GM19372 (cell line): Measurements from ENCODE around the gene INSRR.

ENCODE experiments used
- ATAC-seq: cut with Tn5 transposase; IDR thresholded peaks from one replicate; pipeline ENCODE4 v1.9.1; 2021; ENCODE audit warnings: mild to moderate bottlenecking, low read depth, moderate library complexity; ENCODE audit not compliant: unreplicated experiment

The INSRR gene

DNA sequence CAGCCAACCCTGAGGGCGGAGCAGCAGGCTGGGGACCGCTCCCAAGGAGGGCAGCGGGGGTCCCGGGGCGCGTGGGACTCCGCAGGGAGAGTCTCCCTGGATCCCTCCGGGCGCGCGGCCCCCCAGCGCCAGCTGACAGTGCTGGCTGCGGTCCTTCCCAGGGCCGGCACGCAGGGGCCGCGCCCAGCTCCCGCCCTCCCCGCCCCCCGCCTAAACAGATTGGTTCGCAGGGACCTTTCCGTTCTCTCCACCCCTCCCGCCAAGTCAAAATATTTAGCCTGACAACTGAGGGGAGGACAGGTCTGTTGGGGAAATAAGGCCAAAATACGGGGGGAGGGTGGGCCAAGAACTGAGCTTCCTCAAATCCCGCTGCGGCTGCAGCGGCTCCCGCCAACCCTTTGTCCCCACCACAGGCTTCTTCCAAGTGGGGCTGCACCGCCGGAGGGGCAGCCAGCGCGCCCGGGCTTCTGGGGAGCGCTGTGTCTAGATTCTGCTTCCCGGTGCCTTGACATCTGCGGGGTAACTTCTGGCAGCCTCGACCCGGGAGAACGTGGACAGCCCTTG lies at the start of gene INSRR:
TSS of gene INSRR (minus strand) at position 159 of the 564 bp plus-strand sequence. CDS start 496 bp downstream, outside the sequence.
- no peak for ATAC-seq

DNA sequence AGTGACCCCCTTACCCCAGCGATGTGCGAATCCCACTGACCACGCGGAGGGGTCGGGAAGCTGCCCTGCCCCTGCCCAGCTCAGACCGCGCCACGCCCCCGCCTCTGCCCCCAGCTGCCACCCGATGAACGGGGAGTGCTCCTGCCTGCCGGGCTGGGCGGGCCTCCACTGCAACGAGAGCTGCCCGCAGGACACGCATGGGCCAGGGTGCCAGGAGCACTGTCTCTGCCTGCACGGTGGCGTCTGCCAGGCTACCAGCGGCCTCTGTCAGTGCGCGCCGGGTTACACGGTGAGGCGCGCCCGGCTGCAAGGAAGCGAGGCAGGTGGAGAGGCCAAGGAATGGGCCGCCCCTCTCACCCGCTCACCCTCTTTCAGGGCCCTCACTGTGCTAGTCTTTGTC lies 49.6 kb upstream of the INSRR start:
- ATAC-seq, result no peak

DNA sequence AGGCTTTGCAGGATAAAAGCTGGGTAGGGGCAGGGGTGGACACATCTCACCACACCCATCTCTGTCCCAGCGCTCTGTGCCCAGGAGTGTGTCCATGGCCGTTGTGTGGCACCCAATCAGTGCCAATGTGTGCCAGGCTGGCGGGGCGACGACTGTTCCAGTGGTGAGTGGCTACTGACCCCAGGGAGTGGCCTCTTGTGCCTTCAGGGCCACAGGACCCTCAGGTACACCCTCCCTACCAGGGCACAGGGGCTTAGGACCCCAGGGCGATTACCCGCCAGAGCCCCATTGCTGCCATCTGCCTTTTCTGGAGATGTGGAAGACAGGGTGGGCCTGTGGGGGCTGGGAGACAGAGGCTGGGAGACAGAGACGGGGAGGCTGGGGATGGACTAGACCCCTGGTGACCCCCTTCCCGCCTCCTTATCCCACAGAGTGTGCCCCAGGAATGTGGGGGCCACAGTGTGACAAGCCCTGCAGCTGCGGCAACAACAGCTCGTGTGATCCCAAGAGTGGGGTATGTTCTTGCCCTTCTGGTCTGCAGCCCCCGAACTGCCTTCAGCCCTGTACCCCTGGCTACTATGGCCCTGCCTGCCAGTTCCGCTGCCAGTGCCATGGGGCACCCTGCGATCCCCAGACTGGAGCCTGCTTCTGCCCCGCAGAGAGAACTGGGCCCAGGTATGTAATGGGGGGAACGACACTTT lies 47.4 kb upstream of the INSRR start:
- no peak for ATAC-seq

DNA sequence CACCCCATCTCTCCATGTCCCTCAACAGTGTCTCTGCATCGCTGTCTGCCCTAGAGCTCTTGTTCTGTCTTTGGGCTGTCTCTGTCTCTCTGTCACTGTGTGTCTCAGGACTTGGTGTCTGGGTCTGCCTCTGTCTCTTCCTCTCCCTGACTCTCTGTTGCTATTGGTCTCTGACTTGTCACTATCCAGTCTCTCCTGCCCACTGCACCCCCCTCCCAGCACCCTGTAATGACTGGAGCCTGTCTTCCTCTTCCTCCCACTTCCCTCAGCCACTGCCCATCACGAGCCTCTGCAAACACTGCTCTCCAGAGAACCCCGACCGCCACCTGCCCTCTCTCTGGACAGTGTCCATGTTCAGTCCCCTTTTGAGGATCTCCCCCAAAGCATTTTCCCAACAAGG lies 46.7 kb upstream of the INSRR start:
- ATAC-seq, result no peak

DNA sequence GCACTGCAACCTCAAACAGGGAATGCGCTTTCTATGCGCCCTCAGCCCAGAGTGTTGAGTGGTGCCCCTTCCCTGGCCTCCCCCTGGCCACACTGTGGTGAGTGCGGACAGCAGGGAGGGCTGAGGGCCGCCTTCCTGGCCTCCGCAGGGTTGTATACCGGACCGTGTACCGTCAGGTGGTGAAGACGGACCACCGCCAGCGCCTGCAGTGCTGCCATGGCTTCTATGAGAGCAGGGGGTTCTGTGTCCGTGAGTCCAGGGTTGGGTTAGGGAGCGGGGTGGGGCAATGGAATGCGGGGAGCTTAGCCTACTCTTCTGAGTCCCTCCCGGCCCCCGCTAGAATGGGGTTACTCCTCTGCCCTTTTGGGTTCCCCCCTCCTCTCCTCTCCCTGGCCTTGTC lies 46.3 kb upstream of the INSRR start:
- no peak for ATAC-seq

DNA sequence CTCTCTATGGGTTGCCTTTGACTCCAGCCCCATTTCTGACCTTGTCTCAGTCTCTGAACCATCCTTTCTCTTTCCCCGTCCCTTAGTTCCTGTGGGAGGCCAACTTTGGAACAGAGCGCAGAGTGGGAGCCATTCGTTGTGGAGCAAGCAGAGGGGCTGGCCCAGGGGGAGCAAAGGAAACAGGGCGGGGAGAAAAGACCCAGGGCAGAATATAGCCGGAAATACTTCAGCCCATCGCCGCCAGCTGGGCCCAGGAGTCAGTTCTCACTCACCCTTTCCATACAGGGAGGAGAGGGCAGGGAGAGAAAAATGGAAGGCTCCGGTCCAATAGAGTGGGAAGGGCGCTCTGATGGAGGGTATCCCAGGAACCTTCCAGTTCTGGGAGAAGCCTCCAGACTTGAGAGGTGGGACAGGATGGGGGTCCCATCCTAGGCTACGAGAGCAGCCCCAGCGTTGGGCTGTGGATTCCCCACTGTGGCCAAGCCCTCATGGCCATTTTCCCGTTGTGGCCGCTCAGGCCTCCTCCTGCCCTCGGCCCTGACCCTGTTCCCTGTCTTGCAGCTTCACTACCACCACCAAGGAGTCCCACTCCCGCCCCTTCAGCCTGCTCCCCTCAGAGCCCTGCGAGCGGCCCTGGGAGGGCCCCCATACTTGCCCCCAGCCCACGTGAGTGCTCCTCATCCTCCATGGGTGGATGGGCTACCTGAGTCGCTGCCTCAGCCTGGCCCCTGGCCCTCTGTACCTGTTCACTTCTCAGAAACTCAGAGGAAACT lies 45.5 kb upstream of the INSRR start:
- ATAC-seq, result no peak

DNA sequence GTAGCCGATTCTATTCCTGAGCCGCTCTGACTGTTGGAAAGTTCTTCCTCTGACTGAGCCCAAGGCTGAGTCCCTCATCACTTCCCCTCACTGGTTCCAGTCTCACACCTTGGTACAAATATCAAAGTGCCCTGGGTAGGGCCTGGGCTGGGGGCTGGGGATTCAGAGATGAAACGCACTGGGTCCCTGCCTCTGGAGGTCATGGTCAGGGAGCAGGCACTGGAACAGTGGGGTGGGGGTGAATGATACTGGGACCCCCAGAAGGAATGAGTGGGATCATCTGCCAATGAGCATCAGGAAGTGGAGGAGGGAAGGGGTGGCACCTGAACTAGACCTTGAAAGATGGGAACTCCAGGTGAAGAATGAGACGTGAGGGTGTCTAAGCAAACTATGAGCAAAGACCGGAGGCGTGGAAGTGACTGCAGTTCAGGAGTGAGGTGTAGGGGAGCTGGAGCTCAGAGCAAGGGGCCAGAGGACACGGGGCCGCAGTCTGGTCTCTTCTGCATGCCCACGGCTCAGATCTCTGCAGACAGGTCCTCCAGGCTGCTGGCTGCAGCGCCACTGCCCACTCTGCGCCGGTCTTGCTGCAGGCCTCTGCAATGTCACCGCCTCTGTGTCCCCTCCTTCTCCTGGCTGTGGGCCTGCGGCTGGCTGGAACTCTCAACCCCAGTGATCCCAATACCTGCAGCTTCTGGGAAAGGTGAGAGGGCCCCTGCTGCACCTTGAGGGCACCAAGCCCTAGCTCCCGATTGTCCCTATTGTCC lies 44.6 kb upstream of the INSRR start:
- ATAC-seq, result no peak

DNA sequence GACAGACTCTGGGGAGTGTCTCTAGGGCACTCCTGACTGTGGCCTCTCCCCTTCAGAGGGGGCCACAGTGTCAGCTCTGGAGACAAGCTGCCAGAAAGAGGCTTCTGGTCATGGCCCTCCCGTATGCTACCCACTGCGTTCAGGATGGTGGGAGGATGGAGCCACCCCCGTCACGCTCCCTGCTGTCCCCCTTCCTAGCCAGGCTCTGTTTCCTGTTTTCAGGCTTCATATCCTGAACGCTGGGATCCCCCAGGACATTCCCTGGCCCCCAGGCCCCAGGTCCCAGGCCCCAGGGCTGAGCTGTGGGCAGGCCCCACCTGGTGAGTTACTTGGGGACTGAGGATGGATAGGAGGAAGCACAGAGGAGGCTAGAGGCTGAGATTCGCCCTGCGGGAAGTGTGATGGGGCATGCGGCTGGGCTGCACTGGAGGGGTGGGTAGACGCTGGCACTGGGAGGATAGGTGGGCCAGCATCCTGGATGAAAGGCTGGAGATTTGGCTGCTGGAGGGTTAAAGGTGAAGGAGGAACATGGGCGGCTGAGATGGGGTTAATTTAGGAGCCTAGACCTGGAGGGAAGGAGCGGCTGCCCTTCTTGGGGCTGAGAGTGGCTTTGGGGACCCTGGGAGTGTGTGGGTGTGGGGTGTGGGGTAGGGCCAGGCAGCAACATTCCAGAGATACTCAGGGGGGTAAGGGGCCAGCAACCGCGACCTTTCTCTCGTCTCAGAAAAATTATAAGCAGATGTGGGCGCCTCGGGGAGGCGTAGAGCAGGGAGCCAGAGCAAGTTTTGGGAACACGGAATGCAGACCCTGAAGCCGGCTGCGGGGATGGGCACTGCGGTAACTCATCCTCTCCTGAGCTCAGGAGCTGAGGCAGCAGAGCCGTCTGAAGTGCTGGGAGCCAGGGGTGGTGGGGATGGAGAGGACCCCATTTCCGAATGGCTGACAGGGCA lies 43.3 kb upstream of the INSRR start:
- ATAC-seq, result no peak

DNA sequence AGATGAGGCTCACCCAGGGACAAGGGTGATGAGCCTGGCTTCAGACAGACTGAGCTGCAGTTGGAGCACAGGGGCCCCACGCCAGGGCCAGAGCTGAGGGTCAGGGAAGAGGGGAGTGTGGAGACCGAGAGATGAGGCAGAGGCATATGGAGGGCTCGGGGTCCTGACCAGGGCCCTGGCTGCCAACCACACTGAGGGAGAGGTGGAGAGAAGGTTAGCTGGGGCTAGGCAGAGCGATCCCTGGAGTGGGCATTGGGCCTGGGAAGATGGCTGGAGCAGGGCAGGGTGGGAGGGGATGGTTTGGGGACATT lies 42.6 kb upstream of the INSRR start:
- ATAC-seq, result no peak

DNA sequence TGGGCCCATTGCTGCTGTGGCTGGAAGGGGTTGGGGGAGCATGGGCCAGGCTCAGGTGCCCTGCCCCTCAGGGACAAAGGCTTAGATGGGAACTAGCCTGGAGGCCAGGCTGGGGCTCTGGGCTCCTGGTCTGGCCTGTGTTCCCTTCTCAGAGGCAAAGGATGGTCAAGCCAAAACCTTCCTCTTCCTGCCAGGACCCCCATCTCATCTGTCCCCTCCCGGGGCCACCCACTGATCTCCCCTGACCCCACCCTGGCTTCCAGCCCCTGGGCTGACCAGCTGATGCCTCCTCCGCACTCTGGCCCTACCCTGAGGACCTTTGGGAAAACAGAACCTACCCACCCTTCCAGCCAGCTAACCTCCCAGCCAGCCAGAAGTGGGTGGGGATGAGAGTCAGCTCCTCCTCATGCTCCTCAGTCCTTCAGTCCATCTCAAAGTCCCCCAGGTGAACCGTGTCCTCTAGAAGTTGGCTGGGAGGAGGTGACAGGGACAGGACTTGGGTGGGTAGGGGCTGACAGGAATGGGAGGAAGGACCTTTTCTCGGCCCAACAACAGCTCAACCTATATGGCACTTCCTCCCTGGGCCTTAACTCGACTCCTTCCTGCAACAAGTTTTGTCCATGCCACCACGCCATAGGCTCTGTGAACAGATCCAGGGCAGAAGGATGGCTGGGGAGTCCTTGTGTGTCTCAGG lies 42.1 kb upstream of the INSRR start:
- ATAC-seq, result no peak

DNA sequence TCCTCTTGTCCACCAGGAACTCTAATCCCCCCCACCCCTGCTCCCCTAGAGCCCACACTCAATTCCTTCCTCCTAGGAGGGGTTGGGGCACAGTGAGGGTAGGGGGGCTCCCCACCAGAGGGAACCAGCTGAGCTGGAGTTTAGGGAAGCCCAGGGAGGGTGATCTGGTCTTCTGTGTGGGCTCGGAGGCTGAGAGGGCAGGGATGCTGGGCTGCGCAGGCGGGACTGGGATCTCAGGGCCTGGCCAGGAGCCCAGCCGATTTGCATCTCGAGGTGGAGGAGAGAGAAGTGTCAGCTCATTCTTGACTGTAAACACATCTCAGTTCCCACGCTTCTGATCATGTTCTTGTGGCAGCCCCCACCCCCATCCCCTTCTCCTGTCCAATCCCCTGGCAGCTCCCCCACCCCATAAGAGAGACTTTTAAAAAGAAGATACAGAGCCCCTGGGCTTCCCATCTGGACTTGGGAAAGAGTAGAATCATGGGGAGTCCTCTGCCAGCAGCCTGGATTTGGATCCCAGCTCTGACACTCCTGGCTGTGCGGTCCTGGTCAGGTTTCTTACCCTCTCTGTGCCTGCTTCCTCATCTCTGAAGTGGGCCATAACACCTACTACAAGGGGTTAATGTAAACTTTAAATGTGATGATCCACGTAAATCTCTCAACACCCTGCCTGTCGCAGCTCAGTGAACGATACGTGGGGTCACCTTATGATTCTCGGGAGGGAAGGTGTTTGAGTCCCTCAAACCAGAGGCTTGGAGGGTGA lies 41.2 kb upstream of the INSRR start:
- no peak for ATAC-seq

DNA sequence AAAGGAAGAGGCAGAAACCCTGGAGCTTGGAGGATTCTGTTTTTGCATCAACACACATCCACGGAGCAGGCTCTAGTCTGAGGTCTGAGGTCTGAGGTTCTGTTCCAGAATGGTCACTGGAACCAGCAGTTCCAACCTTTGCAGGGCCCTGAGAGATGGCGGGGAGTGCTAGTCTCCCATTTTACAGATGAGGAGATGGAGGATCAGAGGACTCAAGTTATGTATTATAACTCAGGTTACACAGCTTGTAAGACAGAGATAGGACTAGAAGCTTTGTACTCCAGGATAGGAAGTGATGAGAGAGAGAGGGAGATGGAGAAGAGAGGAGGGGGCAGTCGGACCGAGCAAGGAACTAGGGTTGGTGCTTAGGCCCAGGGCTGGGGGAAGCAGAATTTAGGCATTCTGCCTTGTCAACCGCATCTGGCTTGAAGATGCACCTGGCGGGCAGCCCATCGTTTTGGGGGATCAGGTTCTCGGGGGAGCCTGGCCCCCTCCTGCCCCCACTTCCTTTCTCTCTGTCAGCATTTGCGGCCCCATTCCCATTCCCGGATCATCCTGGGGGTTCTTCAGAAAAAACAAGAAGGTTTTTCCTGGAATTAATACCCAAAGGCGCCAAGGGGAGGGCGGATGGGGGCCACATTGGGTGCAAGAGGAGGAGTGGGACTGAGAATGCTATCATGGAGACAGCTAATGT lies 40.2 kb upstream of the INSRR start:
- ATAC-seq, result no peak

DNA sequence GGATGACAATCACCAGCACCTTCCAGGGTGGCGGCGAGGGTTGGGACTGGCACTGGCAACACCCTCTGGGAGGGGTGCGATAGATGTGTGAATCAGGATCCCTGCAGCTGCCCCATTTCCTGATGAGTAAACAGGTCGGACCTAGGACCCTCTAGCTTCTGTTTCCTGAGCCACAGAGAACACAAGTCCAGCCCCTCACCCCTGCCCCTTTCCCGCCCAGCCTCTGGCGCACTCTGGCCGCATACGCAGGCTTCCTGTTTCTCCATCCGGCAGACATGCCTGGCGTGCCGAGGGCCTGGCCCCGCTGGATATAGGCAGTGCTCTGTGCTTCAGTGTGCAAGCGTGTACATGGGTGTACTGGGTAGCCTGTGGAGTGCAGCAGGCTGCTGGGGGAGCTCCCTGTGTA lies 39.2 kb upstream of the INSRR start:
- no peak for ATAC-seq

DNA sequence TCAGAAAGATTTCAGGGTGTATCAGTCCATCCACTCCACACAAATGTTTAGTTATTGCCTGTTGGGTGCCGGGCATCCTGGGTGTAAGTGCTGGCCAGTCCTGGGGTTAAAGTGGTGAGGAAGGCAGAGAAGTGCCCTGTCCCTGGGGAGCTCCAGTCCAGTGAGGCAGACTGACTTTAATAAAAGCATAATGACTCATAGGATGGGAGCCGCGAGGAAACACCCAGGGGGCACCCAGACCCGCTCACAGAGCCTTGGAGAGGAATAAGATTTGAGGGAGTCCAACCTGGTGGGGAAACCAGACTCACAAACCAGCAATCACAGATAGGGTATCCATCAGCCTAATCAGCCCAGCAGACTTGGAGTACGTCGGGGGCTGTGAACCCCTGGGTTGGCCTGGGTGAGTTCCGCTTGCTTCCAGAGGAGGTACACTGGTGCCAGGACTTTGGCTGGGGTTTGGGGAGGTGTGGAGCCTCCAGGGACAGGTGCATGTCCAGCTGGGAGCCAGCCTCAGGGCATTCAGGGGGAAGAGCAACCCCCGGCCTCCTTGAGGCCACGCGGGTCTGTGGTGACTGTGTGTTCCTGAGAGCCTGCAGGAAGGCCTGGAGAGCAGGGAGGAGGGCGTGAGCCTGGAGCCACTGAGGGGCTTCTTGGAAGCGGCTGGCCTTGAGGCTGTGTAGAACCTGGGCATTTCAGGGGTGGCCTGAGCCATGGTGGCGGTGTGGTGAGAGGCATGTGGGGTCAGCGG lies 38.3 kb upstream of the INSRR start:
- no peak for ATAC-seq

DNA sequence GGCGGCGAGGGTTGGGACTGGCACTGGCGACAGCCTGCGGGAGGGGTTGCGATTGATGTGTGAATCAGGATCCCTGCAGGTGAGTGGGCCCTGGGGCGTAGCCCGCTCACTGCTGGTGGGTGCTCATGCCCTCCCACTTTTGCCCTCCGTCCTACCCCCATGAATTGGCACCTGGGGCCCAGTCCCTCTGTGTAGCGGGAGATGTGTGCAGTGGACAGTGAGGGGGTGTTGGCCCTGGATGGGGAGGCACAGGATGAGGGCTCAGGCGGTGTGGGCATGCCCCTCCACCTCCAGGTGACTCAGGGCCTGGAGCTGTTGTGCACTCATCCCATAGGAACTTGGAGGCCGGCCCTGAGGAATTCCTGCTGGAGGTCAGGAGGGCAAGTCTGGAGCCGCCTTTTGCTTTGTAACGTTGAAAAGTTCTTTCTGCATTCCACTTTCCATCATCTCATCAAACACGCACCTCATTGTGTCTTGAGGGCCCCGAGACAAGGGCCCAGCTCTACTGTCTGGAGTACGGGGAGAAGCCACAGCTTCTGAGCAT lies 37.6 kb upstream of the INSRR start:
- ATAC-seq, result no peak

DNA sequence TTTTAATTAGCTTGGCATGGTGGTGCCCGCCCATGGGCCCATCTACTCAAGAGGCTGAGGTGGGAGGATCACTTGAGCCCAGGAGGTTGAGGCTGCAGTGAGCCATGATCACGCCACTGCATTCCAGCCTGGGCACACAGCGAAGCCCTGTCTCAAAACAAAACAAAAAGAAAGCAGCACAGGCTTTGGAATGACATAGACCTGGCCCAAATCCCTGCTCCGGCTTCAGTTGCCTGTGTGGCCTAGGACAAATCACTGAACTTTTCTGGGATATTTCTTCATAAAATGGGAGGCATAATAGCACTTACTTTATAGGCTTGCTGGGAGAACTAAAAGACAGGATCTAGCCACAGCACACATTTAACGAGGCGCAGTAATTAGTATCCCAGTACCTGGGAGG lies 37.0 kb upstream of the INSRR start:
- no peak for ATAC-seq

DNA sequence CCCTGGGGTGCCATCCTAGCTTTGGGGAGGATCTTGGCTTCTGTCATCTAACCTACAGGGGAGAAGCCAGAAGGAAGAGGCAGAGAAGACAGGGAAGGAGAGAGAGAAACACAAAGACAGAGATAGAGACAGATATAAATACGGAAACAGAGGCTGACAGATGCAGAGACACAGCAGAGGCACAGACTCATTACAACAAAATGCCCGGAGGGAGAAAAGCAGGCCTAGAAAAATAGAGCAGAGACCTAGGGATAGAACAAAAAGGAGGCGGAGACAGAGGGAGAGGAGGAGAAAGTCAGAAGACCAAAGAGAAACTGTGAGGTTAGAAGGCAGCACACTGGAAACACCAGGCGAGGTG lies 36.5 kb upstream of the INSRR start:
- no peak for ATAC-seq
